CD14-positive monocyte (primary cell): ENCODE results near the gene FYB2. TPM values are rescaled to one million over a fixed set of nuclear protein-coding genes. Genes with fewer than 3 reads are reported as not detected.

Experiments
- DNase-seq, 3 donors: peaks; one replicate each; pipeline ENCODE4 v3.0.0-alpha.2; 2011 to 2022
- H2AFZ ChIP-seq: 2 replicates; pipeline ENCODE4 v1.6.0; 2012; ENCODE audit warnings: mild to moderate bottlenecking, low read depth, low read length, inconsistent platforms; ENCODE audit not compliant: insufficient read depth, poor library complexity, severe bottlenecking
- H3K27ac ChIP-seq, 2 donors: 1 replicate in 1 of 2; 2 replicates in 1 of 2; pipeline ENCODE4 v1.5.1; 2012 to 2013; ENCODE audit warnings: low read length in 2 of 2, control low read depth in 1 of 2, inconsistent platforms in 1 of 2, low read depth in 1 of 2, mild to moderate bottlenecking in 1 of 2
- H3K27me3 ChIP-seq, 2 donors: one replicate each; pipeline versions ENCODE4 v1.6.0 to v1.6.1; 2011 to 2013; ENCODE audit warnings: low read length in 2 of 2; ENCODE audit not compliant: control insufficient read depth in 2 of 2, insufficient read depth in 2 of 2
- H3K36me3 ChIP-seq, 2 donors: replicated peaks in 1 of 2; 1 replicate in 1 of 2; 2 replicates in 1 of 2; pipeline versions ENCODE4 v1.5.1 to v1.6.1; 2012 to 2013; ENCODE audit warnings: low read length in 2 of 2, control low read depth in 1 of 2, inconsistent platforms in 1 of 2, mild to moderate bottlenecking in 1 of 2; ENCODE audit not compliant: insufficient read depth in 2 of 2, control insufficient read depth in 1 of 2
- H3K4me1 ChIP-seq, 2 donors: 1 replicate in 1 of 2; 2 replicates in 1 of 2; pipeline versions ENCODE4 v1.5.1 to v1.6.1; 2012 to 2013; ENCODE audit warnings: low read length in 2 of 2, control low read depth in 1 of 2, inconsistent platforms in 1 of 2, mild to moderate bottlenecking in 1 of 2, moderate library complexity in 1 of 2; ENCODE audit not compliant: insufficient read depth in 2 of 2, control insufficient read depth in 1 of 2
- H3K4me2 ChIP-seq: replicated peaks from 2 replicates; pipeline ENCODE3; 2012; ENCODE audit warnings: low read length, moderate library complexity, mild to moderate bottlenecking; ENCODE audit not compliant: poor library complexity, severe bottlenecking; ENCODE audit errors: extremely low read depth
- H3K4me3 ChIP-seq, 3 experiments: fragments of 200-600 bp in 1 of 3; sonication (generic) in 1 of 3; replicated peaks in 1 of 3; 1 replicate in 2 of 3; 2 replicates in 1 of 3; pipeline ENCODE4 v1.5.1; 2011 to 2013; ENCODE audit warnings: low read length in 3 of 3, mild to moderate bottlenecking in 3 of 3, control low read depth in 2 of 3, low read depth in 2 of 3, inconsistent platforms in 1 of 3, moderate library complexity in 1 of 3
- H3K79me2 ChIP-seq: 2 replicates; pipeline ENCODE4 v1.6.0; 2012; ENCODE audit warnings: mild to moderate bottlenecking, control low read depth, inconsistent platforms, low read length, moderate library complexity; ENCODE audit not compliant: insufficient read depth
- H3K9ac ChIP-seq: 2 replicates; pipeline ENCODE4 v1.6.0; 2017; ENCODE audit warnings: low read length, mild to moderate bottlenecking; ENCODE audit not compliant: insufficient read depth, poor library complexity, severe bottlenecking
- H3K9me3 ChIP-seq, 2 donors: replicated peaks in 1 of 2; 1 replicate in 1 of 2; 2 replicates in 1 of 2; pipeline versions ENCODE4 v1.5.1 to v1.6.1; 2012 to 2013; ENCODE audit warnings: low read length in 2 of 2, control low read depth in 1 of 2; ENCODE audit not compliant: control insufficient read depth in 1 of 2, insufficient read depth in 1 of 2
- H4K20me1 ChIP-seq: 2 replicates; pipeline ENCODE4 v1.6.0; 2012; ENCODE audit warnings: mild to moderate bottlenecking, low read length, control low read depth, moderate library complexity; ENCODE audit not compliant: insufficient read depth
- H3K27ac Mint-ChIP-seq, 7 donors: one replicate each; pipeline ENCODE4 v1.8.0; 2020; ENCODE audit warnings: mild to moderate bottlenecking in 7 of 7, mixed read lengths in 7 of 7, moderate library complexity in 6 of 7, inconsistent platforms in 2 of 7
- H3K27me3 Mint-ChIP-seq, 3 donors: one replicate each; pipeline ENCODE4 v1.8.0; 2021 to 2022; ENCODE audit warnings: low read depth in 3 of 3, mild to moderate bottlenecking in 3 of 3, mixed read lengths in 3 of 3, moderate library complexity in 3 of 3, inconsistent platforms in 1 of 3
- H3K36me3 Mint-ChIP-seq, 2 donors: one replicate each; pipeline ENCODE4 v1.8.0; 2020; ENCODE audit warnings: mixed read lengths in 2 of 2, inconsistent platforms in 1 of 2, mild to moderate bottlenecking in 1 of 2
- H3K4me1 Mint-ChIP-seq: one replicate; pipeline ENCODE4 v1.8.0; 2020; ENCODE audit warnings: mild to moderate bottlenecking, mixed read lengths
- H3K4me3 Mint-ChIP-seq, 2 donors: one replicate each; pipeline ENCODE4 v1.8.0; 2020; ENCODE audit warnings: mild to moderate bottlenecking in 2 of 2, mixed read lengths in 2 of 2, moderate library complexity in 1 of 2
- H3K9me3 Mint-ChIP-seq, 7 donors: one replicate each; pipeline ENCODE4 v1.8.0; 2020 to 2022; ENCODE audit warnings: mixed read lengths in 7 of 7, mild to moderate bottlenecking in 6 of 7, moderate library complexity in 6 of 7, inconsistent platforms in 2 of 7
- CTCF ChIP-seq: fragments of 200-600 bp; IDR thresholded peaks from one replicate; pipeline ENCODE4 v1.8.0; 2022; ENCODE audit warnings: antibody characterized with exemption, mild to moderate bottlenecking
- WGBS: methylation state at CpG from one replicate; pipeline ENCODE4 v1.1.5; 2013; ENCODE audit warnings: missing lambda C conversion rate; ENCODE audit not compliant: insufficient coverage; 5-methylcytosine and 5-hydroxymethylcytosine counted together
- intact Hi-C, 2 donors: fragments of 100-400 bp; cut with micrococcal nuclease; formaldehyde crosslinking; loops; one replicate each; pipeline versions ENCODE4 v1.15.0 to v1.15.1; 2023
- polyA plus RNA-seq, 3 donors: library from polyadenylated mRNA; depleted of rRNA in 1 of 3; unstranded in 2 of 3; stranded (reverse) in 1 of 3; fragments of 300-500 nt in 2 of 3; fragments of >200 nt in 1 of 3; fragmentation: Illumina TruSeq in 2 of 3; gene quantifications; 1 replicate in 2 of 3; 2 replicates in 1 of 3; pipeline ENCODE4 v1.2.3, GENCODE V29; 2012 to 2021

FYB2 gene
- polyA plus RNA-seq, 3 donors = not detected

DNA sequence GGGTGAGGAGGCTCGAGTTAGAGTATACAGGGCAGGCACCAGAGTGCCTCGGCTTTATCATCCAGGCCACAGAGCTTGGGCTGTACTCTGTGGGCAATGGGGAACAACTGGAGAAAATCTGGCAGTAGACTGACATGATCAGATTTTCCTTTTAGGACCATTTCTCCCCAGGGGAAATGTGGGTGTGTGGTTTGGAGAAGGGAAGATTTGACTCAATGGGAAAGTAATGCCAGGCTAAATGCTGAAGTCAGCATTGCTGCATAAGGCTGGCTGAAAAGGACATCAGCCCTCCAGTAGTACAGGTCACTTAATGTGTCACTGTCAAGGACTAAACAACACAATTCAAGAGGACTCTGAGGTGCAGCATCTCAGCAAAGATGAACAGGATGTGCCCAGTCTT, 5.0 kb downstream of the FYB2 start:
- DNase-seq = no peak
- Histone ChIP-seq H4K20me1 (no peaks in the 10 kb centered on the region), H3K79me2 (no peaks in the 10 kb centered on the region), H3K4me2 (no peak overlapping the region), H3K9me3 (no peaks in the 10 kb centered on the region), H3K27ac (no peak overlapping the region), H3K9ac (no peak overlapping the region), H3K27me3 (no peaks in the 10 kb centered on the region), H3K4me3 (no peak overlapping the region), H2AFZ (no peak overlapping the region), H3K36me3 (no peaks in the 10 kb centered on the region), H3K4me1 (no peaks in the 10 kb centered on the region)
- H3K27me3 Mint-ChIP-seq = peaks cover 0 to 5% (median 5%) of the 10 kb centered on the region in 3 donors
- intact Hi-C loops = no loop called here
- H3K27ac Mint-ChIP-seq = no peak overlapping the region
- no peak overlapping the region for H3K4me3 Mint-ChIP-seq
- no peaks in the 10 kb centered on the region for H3K4me1 Mint-ChIP-seq
- H3K9me3 Mint-ChIP-seq = peaks cover 0 to 6% (median 0%) of the 10 kb centered on the region in 7 donors
- TF ChIP-seq CTCF = no peak
- H3K36me3 Mint-ChIP-seq = no peaks in the 10 kb centered on the region
- WGBS = no CpG with 5 or more reads among the region's 2 CpGs

DNA sequence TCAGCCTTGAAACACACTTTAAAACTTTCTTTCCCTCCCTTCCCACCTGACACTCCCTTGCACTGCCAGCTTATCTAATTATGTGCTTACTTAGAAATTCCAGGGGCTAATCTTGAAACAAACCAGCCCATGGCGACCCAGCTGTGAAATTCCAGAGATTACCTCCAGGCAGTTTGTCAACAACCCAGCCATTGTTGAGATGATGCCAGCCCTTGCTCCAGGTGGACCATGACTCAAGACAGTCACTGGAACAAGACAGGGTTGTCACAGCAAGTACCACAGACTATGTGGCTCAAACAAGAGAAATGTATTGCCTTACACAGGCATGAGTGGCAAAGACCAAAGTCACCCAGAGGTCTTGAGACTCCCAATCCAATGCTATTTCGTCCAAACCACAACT, 7.9 kb downstream of the FYB2 start:
- H3K9me3 ChIP-seq = no peaks in the 10 kb centered on the region
- no peaks in the 10 kb centered on the region for H4K20me1 ChIP-seq
- H3K27me3 ChIP-seq = no peaks in the 10 kb centered on the region
- no peak overlapping the region for H3K4me2 ChIP-seq
- H3K4me1 Mint-ChIP-seq = no peaks in the 10 kb centered on the region
- no peak overlapping the region for H3K27ac ChIP-seq
- TF ChIP-seq CTCF = no peak
- peaks cover 0 to 6% (median 5%) of the 10 kb centered on the region in 3 donors for H3K27me3 Mint-ChIP-seq
- no peaks in the 10 kb centered on the region for H3K36me3 ChIP-seq
- peaks cover 0 to 6% (median 0%) of the 10 kb centered on the region in 7 donors for H3K9me3 Mint-ChIP-seq
- no peak overlapping the region for H3K9ac ChIP-seq
- no peaks in the 10 kb centered on the region for H3K4me1 ChIP-seq
- DNase-seq = no peak
- H2AFZ ChIP-seq = no peak overlapping the region
- H3K4me3 Mint-ChIP-seq = no peak overlapping the region
- H3K27ac Mint-ChIP-seq = no peak overlapping the region
- 75% methylated on average over 1 of the region's 2 CpGs for WGBS
- H3K36me3 Mint-ChIP-seq = no peaks in the 10 kb centered on the region
- intact Hi-C loops = no loop called here
- no peaks in the 10 kb centered on the region for H3K79me2 ChIP-seq
- no peak overlapping the region for H3K4me3 ChIP-seq
